ENCODE data around the gene CLASP2.

The CLASP2 gene

DNA sequence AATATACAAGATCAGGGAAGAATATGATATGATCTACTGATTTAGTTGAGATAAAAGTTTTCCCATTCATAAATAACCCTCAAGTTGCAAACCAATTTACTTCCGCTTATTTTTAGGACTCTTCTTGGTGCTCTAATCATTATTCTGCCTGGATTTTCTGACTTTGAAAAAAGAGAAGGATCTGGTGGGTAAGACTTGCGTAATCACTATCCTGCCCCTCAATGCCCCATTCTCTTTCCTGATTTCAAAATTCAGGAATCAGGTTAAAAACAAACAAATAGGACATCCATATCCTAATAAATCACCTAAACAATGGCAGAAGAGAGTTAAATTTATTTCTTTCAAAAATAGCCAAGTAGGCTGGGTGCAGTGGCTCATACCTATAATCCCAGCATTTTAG lies 127.5 kb downstream of the CLASP2 start:
- no peak overlapping the region for H3K4me3 ChIP-seq (ENCODE audit: low read depth, low read length)
- DNase-seq (ENCODE audit: low read depth): no peak
- TF ChIP-seq, protein P1, sequence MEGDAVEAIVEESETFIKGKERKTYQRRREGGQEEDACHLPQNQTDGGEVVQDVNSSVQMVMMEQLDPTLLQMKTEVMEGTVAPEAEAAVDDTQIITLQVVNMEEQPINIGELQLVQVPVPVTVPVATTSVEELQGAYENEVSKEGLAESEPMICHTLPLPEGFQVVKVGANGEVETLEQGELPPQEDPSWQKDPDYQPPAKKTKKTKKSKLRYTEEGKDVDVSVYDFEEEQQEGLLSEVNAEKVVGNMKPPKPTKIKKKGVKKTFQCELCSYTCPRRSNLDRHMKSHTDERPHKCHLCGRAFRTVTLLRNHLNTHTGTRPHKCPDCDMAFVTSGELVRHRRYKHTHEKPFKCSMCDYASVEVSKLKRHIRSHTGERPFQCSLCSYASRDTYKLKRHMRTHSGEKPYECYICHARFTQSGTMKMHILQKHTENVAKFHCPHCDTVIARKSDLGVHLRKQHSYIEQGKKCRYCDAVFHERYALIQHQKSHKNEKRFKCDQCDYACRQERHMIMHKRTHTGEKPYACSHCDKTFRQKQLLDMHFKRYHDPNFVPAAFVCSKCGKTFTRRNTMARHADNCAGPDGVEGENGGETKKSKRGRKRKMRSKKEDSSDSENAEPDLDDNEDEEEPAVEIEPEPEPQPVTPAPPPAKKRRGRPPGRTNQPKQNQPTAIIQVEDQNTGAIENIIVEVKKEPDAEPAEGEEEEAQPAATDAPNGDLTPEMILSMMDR (IDR thresholded peaks at IDR 0.05; ENCODE audit: control insufficient read depth, extremely low read depth, insufficient read depth): no peak

DNA sequence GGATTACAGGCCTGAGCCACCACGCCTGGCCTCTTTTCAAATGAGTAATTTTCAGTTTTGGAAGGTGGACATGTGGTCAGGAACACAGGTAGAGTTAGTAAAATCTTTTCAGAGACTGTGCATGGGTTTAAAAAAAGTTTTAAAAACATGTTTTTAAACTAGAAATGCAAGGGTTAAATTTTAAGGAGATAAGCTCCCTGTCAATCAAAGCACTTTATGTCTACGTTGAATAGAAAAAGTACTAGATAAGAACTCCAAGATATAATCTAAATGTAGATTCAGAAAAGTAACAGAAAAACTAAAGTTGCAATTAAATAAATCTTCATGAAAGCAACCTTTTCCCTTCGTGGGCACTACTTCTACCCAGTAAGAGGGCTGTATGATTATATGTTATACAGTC lies 131.7 kb downstream of the CLASP2 start:
- no peak for DNase-seq (ENCODE audit: low read depth)
- H3K4me3 ChIP-seq (ENCODE audit: low read depth, low read length): no peak overlapping the region
- TF ChIP-seq, protein P1 (IDR thresholded peaks at IDR 0.05; ENCODE audit: control insufficient read depth, extremely low read depth, insufficient read depth): no peak

DNA sequence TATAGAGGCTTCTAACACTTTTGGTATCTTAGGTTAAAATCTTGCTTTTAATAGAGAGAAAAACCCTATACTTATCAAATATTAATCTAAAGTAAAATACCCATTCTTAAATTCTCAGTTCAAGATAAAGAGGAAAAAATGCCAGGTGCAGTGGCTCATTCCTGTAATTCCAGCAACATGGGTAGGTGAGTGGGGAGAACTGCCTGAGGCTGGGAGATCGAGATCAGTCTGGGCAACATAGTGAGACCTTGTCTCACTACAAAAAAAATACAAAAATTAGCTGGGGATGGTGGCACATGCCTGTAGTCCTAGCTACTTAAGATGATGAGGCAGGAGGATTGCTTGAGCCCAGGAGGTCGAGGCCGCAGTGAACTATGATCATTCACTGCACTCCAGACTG lies 135.8 kb downstream of the CLASP2 start:
- TF ChIP-seq, protein P1 (IDR thresholded peaks at IDR 0.05; ENCODE audit: control insufficient read depth, extremely low read depth, insufficient read depth): no peak
- no peak overlapping the region for H3K4me3 ChIP-seq (ENCODE audit: low read depth, low read length)
- no peak for DNase-seq (ENCODE audit: low read depth)

DNA sequence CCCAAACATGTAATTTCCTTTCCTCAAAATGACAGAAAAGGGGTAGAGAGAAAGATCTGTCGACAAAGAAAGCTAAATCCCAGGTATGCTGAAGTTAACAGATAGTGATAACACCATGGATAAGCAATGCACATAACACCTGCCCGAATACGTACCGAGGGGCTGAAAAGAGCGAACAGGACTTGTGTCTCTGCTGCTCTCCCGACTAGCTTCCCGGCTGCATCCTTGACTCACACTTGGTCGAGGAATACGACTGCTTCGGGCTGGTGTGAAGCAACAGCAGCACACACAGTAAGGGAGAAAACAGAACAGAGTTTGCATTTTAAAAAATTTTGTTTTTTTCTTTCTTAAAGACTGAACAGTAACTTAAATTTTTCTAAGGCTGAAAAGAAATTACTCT lies 136.4 kb downstream of the CLASP2 start:
- no peak overlapping the region for H3K4me3 ChIP-seq (ENCODE audit: low read depth, low read length)
- DNase-seq (ENCODE audit: low read depth): no peak
- TF ChIP-seq, protein P1 (IDR thresholded peaks at IDR 0.05; ENCODE audit: control insufficient read depth, extremely low read depth, insufficient read depth): no peak

DNA sequence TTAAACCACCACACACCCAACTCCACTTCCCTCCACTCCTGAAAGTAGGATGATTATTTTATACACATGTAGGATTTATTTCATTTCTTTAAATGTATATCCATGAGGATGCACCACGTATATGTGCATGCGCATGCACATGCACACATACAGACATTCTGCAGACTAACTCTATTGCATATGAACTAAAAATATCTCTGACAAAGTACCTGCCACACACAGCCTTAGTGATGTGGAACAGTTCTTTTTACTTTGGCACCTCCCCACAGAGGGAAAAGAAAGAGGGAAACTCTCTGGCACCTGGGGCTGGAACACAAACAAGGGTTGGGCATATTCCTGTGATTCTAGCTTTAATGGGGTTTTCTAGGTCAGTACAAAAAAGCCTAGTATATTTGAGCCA lies 138.2 kb downstream of the CLASP2 start:
- DNase-seq (ENCODE audit: low read depth): no peak
- TF ChIP-seq, protein P1 (IDR thresholded peaks at IDR 0.05; ENCODE audit: control insufficient read depth, extremely low read depth, insufficient read depth): no peak
- no peak overlapping the region for H3K4me3 ChIP-seq (ENCODE audit: low read depth, low read length)

DNA sequence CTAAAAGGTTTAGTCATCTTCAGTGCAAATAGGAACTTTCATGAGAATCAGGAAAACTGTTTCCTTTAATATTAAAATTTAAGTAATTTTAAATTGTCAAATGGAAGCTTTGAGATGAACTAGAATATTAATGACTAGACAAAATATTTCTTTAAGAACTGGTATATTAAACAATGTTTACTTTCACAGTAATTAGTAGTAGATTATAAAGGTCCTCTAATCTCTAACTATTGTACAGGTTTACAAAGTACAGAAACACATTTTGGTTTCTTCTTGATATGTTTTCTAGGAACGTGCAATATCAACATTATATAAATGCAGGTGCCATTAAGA lies 138.9 kb downstream of the CLASP2 start:
- TF ChIP-seq, protein P1 (IDR thresholded peaks at IDR 0.05; ENCODE audit: control insufficient read depth, extremely low read depth, insufficient read depth): no peak
- no peak for DNase-seq (ENCODE audit: low read depth)
- H3K4me3 ChIP-seq (ENCODE audit: low read depth, low read length): no peak overlapping the region

DNA sequence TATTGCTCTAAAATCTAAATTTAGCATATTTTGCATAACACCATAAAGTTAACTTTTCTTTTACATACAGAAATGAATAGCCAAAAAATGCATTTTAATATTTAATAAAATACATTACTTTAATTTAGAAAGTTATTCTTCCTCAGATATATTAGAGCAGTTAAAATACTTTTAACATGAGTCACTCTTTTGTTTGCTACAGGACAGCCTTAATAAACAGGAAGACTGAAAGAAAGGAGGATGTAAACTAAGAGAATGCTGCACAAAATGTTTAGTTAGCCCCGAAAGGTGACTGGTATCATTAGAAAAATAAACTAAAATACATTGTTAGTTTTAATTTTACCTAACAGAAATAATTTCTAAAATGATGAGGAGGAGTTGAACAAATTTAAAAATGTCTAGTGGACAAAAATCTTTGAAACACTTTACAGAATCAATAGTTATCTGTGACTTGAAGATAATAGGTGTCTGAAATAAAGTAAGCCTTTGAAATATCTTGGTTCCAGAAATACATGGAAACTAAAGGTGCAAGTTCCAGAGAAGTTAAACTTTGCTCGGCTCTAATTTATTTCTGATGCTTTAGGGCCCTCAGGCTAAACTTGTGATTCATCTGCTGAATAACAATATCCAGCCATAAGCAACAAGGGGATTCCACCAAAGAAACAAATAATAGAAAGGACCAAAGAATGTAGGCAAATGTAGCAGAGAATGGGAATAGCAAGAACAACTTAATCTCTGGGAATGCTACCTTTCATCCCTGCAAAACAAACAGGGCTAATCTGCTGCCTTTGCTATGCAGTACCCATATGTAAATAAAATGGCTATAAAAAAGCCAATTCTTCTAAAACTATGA lies 139.5 kb downstream of the CLASP2 start:
- DNase-seq (ENCODE audit: low read depth): no peak
- TF ChIP-seq, protein P1 (IDR thresholded peaks at IDR 0.05; ENCODE audit: control insufficient read depth, extremely low read depth, insufficient read depth): no peak
- no peak overlapping the region for H3K4me3 ChIP-seq (ENCODE audit: low read depth, low read length)

Data from LNCaP clone FGC (cell line).